IMR-90 (cell line): Measurements from ENCODE around the gene CABP4. TPM values are rescaled to one million over a fixed set of nuclear protein-coding genes. Genes with fewer than 3 reads are reported as not detected.

Source experiments
- ATAC-seq: fragments of 200-7000 bp; cut with Tn5 transposase; 2 replicates; pipeline ENCODE4 v1.9.1; 2020; ENCODE audit warnings: low read depth, mild to moderate bottlenecking, moderate library complexity
- BruUV-seq: library from RNA; stranded (reverse); fragments of 400-500 nt; replicated peaks from 2 replicates; lab custom pipeline; 2021; lab: Mats Ljungman, UMichigan
- CTCF ChIA-PET: fragments of 300-600 bp; formaldehyde crosslinking; extraction: SDS; loops from one replicate; lab custom pipeline; 2021; ENCODE audit warnings: antibody characterized with exemption; lab: Yijun Ruan, JAX
- POLR2A ChIA-PET: fragments of 300-600 bp; sonication (Branson Sonifier 250); formaldehyde crosslinking; loops from one replicate; lab custom pipeline; 2022; ENCODE audit warnings: antibody characterized with exemption; ENCODE audit not compliant: unreplicated experiment; lab: Charles Lee
- DNase-seq: peaks from one replicate; pipeline ENCODE4 v3.0.0; 2013
- H2AFZ ChIP-seq: replicated peaks from 2 replicates; pipeline ENCODE3; 2013; ENCODE audit warnings: low read length, mild to moderate bottlenecking; ENCODE audit not compliant: poor library complexity
- H2AK5ac ChIP-seq: 2 replicates; pipeline ENCODE4 v1.6.1; 2013; ENCODE audit warnings: low read depth, low read length, inconsistent platforms
- H2AK9ac ChIP-seq: replicated peaks from 2 replicates; pipeline ENCODE3; 2013; ENCODE audit warnings: mild to moderate bottlenecking, low read depth, low read length, moderate library complexity; ENCODE audit not compliant: poor library complexity
- H2BK120ac ChIP-seq: 2 replicates; pipeline ENCODE4 v1.6.1; 2013; ENCODE audit warnings: low read depth, low read length, inconsistent platforms
- H2BK15ac ChIP-seq: 3 replicates; pipeline ENCODE4 v1.6.1; 2013; ENCODE audit warnings: low read depth, low read length, inconsistent platforms
- H2BK20ac ChIP-seq: 2 replicates; pipeline ENCODE4 v1.6.1; 2013; ENCODE audit warnings: low read depth, mild to moderate bottlenecking, inconsistent platforms, low read length, moderate library complexity
- H2BK5ac ChIP-seq: 2 replicates; pipeline ENCODE4 v1.6.1; 2013; ENCODE audit warnings: mild to moderate bottlenecking, low read depth, low read length, inconsistent platforms; ENCODE audit not compliant: poor library complexity, severe bottlenecking
- H3K14ac ChIP-seq: replicated peaks from 2 replicates; pipeline ENCODE4 v1.6.1; 2013; ENCODE audit warnings: low read depth, low read length, inconsistent platforms
- H3K18ac ChIP-seq: 2 replicates; pipeline ENCODE4 v1.6.1; 2013; ENCODE audit warnings: low read depth, low read length, control low read depth
- H3K23ac ChIP-seq: 2 replicates; pipeline ENCODE4 v1.6.1; 2013; ENCODE audit warnings: low read depth, low read length, inconsistent platforms
- H3K27ac ChIP-seq: 2 replicates; pipeline ENCODE4 v1.5.1; 2013; ENCODE audit warnings: mild to moderate bottlenecking, control low read depth, low read length; ENCODE audit not compliant: insufficient read depth
- H3K27me3 ChIP-seq: 2 replicates; pipeline ENCODE4 v1.6.1; 2013; ENCODE audit warnings: low read length; ENCODE audit not compliant: control insufficient read depth, insufficient read depth
- H3K36me3 ChIP-seq: 2 replicates; pipeline ENCODE4 v1.6.1; 2013; ENCODE audit warnings: low read length, mixed read lengths; ENCODE audit not compliant: control insufficient read depth, insufficient read depth
- H3K4ac ChIP-seq: 2 replicates; pipeline ENCODE4 v1.6.1; 2013; ENCODE audit warnings: low read depth, low read length, inconsistent platforms
- H3K4me1 ChIP-seq: 2 replicates; pipeline ENCODE4 v1.6.1; 2013; ENCODE audit warnings: low read length, mixed read lengths; ENCODE audit not compliant: control insufficient read depth, insufficient read depth
- H3K4me2 ChIP-seq: 2 replicates; pipeline ENCODE4 v1.6.1; 2013; ENCODE audit warnings: low read depth, mild to moderate bottlenecking, control low read depth, low read length, moderate library complexity
- H3K4me3 ChIP-seq: 2 replicates; pipeline ENCODE4 v1.5.1; 2013; ENCODE audit warnings: low read depth, mild to moderate bottlenecking, control low read depth, low read length, moderate library complexity; ENCODE audit not compliant: insufficient read depth
- H3K56ac ChIP-seq: 2 replicates; pipeline ENCODE4 v1.6.1; 2013; ENCODE audit warnings: low read length, inconsistent platforms; ENCODE audit not compliant: insufficient read depth; ENCODE audit errors: extremely low read depth
- H3K79me1 ChIP-seq, 2 experiments: 2 replicates each; pipeline ENCODE4 v1.6.1; 2013; ENCODE audit warnings: low read length in 2 of 2, inconsistent platforms in 1 of 2, low read depth in 1 of 2
- H3K9ac ChIP-seq: 2 replicates; pipeline ENCODE4 v1.6.1; 2013; ENCODE audit warnings: low read depth, low read length, control low read depth
- H3K9me1 ChIP-seq: 2 replicates; pipeline ENCODE4 v1.6.1; 2013; ENCODE audit warnings: low read length, inconsistent platforms; ENCODE audit not compliant: insufficient read depth
- H3K9me3 ChIP-seq: 2 replicates; pipeline ENCODE4 v1.6.1; 2013; ENCODE audit warnings: low read length; ENCODE audit not compliant: control insufficient read depth, insufficient read depth
- H4K20me1 ChIP-seq: 2 replicates; pipeline ENCODE4 v1.6.1; 2013; ENCODE audit warnings: low read length, inconsistent platforms; ENCODE audit not compliant: insufficient read depth
- H4K5ac ChIP-seq: 2 replicates; pipeline ENCODE4 v1.6.1; 2013; ENCODE audit warnings: mild to moderate bottlenecking, low read depth, low read length, control low read depth
- H4K8ac ChIP-seq, 2 experiments: 2 replicates each; pipeline ENCODE4 v1.6.1; 2013; ENCODE audit warnings: low read depth in 2 of 2, low read length in 2 of 2, control low read depth in 1 of 2, inconsistent platforms in 1 of 2
- H4K91ac ChIP-seq: 2 replicates; pipeline ENCODE4 v1.6.1; 2013; ENCODE audit warnings: low read depth, low read length, inconsistent platforms; ENCODE audit not compliant: insufficient read depth
- BHLHE40 ChIP-seq: fragments of 150-350 bp; IDR thresholded peaks from 2 replicates; pipeline ENCODE4 v1.6.1; 2016; ENCODE audit warnings: mild to moderate bottlenecking, low read depth, low read length
- CEBPB ChIP-seq: IDR thresholded peaks from 2 replicates; pipeline ENCODE4 v1.6.1; 2012; ENCODE audit warnings: low read depth, low read length, improper control_type of control experiment
- CHD1 ChIP-seq: IDR thresholded peaks from 2 replicates; pipeline ENCODE4 v1.6.1; 2012; ENCODE audit warnings: low read depth, low read length, improper control_type of control experiment
- FOS ChIP-seq: fragments of 150-350 bp; IDR thresholded peaks from 2 replicates; pipeline ENCODE4 v1.6.1; 2016; ENCODE audit warnings: low read depth, low read length
- MAFK ChIP-seq: IDR thresholded peaks from 2 replicates; pipeline ENCODE4 v1.6.1; 2012; ENCODE audit warnings: low read depth, low read length, improper control_type of control experiment
- MXI1 ChIP-seq: IDR thresholded peaks from 2 replicates; pipeline ENCODE4 v1.6.1; 2012; ENCODE audit warnings: low read depth, mild to moderate bottlenecking, low read length, moderate library complexity, borderline replicate concordance
- NFE2L2 ChIP-seq: fragments of 150-350 bp; IDR thresholded peaks from 2 replicates; pipeline ENCODE4 v1.6.1; 2016; ENCODE audit warnings: low read depth, mild to moderate bottlenecking, low read length
- POLR2A ChIP-seq: IDR thresholded peaks from 2 replicates; pipeline ENCODE4 v1.6.1; 2012; ENCODE audit warnings: mild to moderate bottlenecking, low read depth, low read length
- RAD21 ChIP-seq: IDR thresholded peaks from 2 replicates; pipeline ENCODE4 v1.6.1; 2012; ENCODE audit warnings: low read length, improper control_type of control experiment
- RCOR1 ChIP-seq: IDR thresholded peaks from 2 replicates; pipeline ENCODE4 v1.6.1; 2012; ENCODE audit warnings: mild to moderate bottlenecking, low read length, improper control_type of control experiment; ENCODE audit not compliant: insufficient replicate concordance
- RFX5 ChIP-seq: IDR thresholded peaks from 2 replicates; pipeline ENCODE4 v1.8.0; 2012; ENCODE audit warnings: low read depth, mild to moderate bottlenecking, low read length, moderate library complexity
- SMC3 ChIP-seq: fragments of 150-350 bp; IDR thresholded peaks from 2 replicates; pipeline ENCODE4 v1.6.1; 2016; ENCODE audit warnings: low read depth, mild to moderate bottlenecking, antibody characterized with exemption, low read length, moderate library complexity
- USF2 ChIP-seq: fragments of 150-350 bp; IDR thresholded peaks from 2 replicates; pipeline ENCODE4 v1.6.1; 2017; ENCODE audit warnings: mild to moderate bottlenecking, antibody characterized with exemption, low read length, low read depth
- WGBS, 2 experiments: methylation state at CpG; one replicate each; pipeline versions ENCODE4 v1.1.5 to v1.1.7; 2013; ENCODE audit warnings: missing lambda C conversion rate in 2 of 2; ENCODE audit not compliant: insufficient read length in 1 of 2; ENCODE audit errors: extremely low coverage in 2 of 2; 5-methylcytosine and 5-hydroxymethylcytosine counted together
- dilution Hi-C: fragments of 300-500 bp; cut with HindIII; formaldehyde crosslinking; loops from one replicate; pipeline ENCODE4 v1.14.3; 2018; ENCODE audit warnings: low sequenced_read_pairs; ENCODE audit not compliant: unreplicated experiment
- in situ Hi-C: fragments of 300-500 bp; cut with MboI; formaldehyde crosslinking; loops from 3 replicates; pipeline ENCODE4 v1.14.3; 2019; ENCODE audit warnings: low sequenced_read_pairs, inconsistent platforms, mixed read lengths
- intact Hi-C: fragments of 100-400 bp; cut with micrococcal nuclease; formaldehyde crosslinking; loops from 2 replicates; pipeline ENCODE4 v1.10.0; 2022
- polyA plus RNA-seq, 3 experiments: library from polyadenylated mRNA; depleted of rRNA; stranded (reverse); fragments of >200 nt; gene quantifications; 2 replicates each; pipeline ENCODE4 v1.2.3, GENCODE V29; 2012; ENCODE audit warnings: low replicate concordance in 1 of 3
- total RNA-seq: library from RNA; depleted of rRNA; stranded (reverse); fragments of >200 nt; gene quantifications from 2 replicates; pipeline ENCODE4 v1.2.3, GENCODE V29; 2012
- TF ChIP-seq, protein P1 (sequence below): conservative IDR thresholded peaks from 2 replicates; pipeline ENCODE4 v1.5.1; 2012; ENCODE audit warnings: mild to moderate bottlenecking, low read depth, low read length, improper control_type of control experiment

CABP4 gene
- total and polyA plus RNA-seq, 2 of the 4 experiments (the other 2 are of a cell fraction), result not detected

GRCh38 chr11:67440229-67441097 is 14.7 kb upstream of the CABP4 start:
- CTCF ChIA-PET, result no interaction called here
- peaks cover 8 to 26% of the 10 kb centered on the region in 2 experiments for H3K79me1 ChIP-seq
- DNase-seq, result no peak
- in situ Hi-C loops, result no loop called here
- no peak overlapping the region for H2BK20ac ChIP-seq
- no peak overlapping the region for H2AFZ ChIP-seq
- H3K9me3 ChIP-seq, result no peaks in the 10 kb centered on the region
- no TSS peak for BruUV-seq
- intact Hi-C loops, result no loop called here
- H3K9ac ChIP-seq, result no peak overlapping the region
- no peak for ATAC-seq
- POLR2A ChIA-PET, result no interaction called here
- no peaks in the 10 kb centered on the region for H3K27me3 ChIP-seq
- no peak overlapping the region for H3K23ac ChIP-seq
- peaks cover 3% of the 10 kb centered on the region; the same call in 1 of the 2 replicates for H3K4me1 ChIP-seq
- 90% methylated on average over 12 of the region's 17 CpGs; no CpG with 5 or more reads in 1 of the 2 experiments for WGBS, 2 experiments
- dilution Hi-C loops, result no loop called here
- H3K27ac ChIP-seq, result no peak overlapping the region
- H2AK9ac ChIP-seq, result no peak overlapping the region
- H3K4me2 ChIP-seq, result no peak overlapping the region
- H3K18ac ChIP-seq, result no peak overlapping the region
- no peak overlapping the region for H2BK15ac ChIP-seq
- TF ChIP-seq RCOR1, result no peak
- TF ChIP-seq RAD21, result no peak
- TF ChIP-seq MXI1, result no peak
- no peak for TF ChIP-seq MAFK
- no peak for TF ChIP-seq POLR2A
- TF ChIP-seq FOS, result no peak
- no peak for TF ChIP-seq BHLHE40
- TF ChIP-seq, protein P1, sequence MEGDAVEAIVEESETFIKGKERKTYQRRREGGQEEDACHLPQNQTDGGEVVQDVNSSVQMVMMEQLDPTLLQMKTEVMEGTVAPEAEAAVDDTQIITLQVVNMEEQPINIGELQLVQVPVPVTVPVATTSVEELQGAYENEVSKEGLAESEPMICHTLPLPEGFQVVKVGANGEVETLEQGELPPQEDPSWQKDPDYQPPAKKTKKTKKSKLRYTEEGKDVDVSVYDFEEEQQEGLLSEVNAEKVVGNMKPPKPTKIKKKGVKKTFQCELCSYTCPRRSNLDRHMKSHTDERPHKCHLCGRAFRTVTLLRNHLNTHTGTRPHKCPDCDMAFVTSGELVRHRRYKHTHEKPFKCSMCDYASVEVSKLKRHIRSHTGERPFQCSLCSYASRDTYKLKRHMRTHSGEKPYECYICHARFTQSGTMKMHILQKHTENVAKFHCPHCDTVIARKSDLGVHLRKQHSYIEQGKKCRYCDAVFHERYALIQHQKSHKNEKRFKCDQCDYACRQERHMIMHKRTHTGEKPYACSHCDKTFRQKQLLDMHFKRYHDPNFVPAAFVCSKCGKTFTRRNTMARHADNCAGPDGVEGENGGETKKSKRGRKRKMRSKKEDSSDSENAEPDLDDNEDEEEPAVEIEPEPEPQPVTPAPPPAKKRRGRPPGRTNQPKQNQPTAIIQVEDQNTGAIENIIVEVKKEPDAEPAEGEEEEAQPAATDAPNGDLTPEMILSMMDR, result no peak
- no peak for TF ChIP-seq RFX5
- TF ChIP-seq CEBPB, result no peak
- TF ChIP-seq SMC3, result no peak
- TF ChIP-seq USF2, result no peak
- no peak for TF ChIP-seq CHD1
- TF ChIP-seq NFE2L2, result no peak
- peaks cover 44% of the 10 kb centered on the region; the same call in 1 of the 2 replicates for H3K36me3 ChIP-seq
- no peak overlapping the region for H2BK5ac ChIP-seq
- peaks cover 8% of the 10 kb centered on the region for H4K20me1 ChIP-seq
- peaks cover 8% of the 10 kb centered on the region; the same call in 1 of the 2 replicates for H3K9me1 ChIP-seq
- H2BK120ac ChIP-seq, result no peak overlapping the region
- no peak overlapping the region for H4K5ac ChIP-seq
- no peak overlapping the region for H3K4me3 ChIP-seq
- H2AK5ac ChIP-seq, result no peak overlapping the region
- H3K4ac ChIP-seq, result no peak overlapping the region
- no peak overlapping the region for H3K56ac ChIP-seq
- H4K8ac ChIP-seq, result no peak overlapping the region
- no peak overlapping the region for H4K91ac ChIP-seq
- no peak overlapping the region for H3K14ac ChIP-seq
